NCI-H345 (cell line): Measurements from ENCODE around the gene H1-8.
"Not testable (repeated sequence)": the region's sequence is repeated elsewhere in the genome, so short reads cannot be mapped to it uniquely, and the experiment has no call there.

ENCODE experiments used
- DNase-seq: peaks from one replicate; lab custom pipeline; 2025; lab: John Stamatoyannopoulos, UW

Gene H1-8, protein sequence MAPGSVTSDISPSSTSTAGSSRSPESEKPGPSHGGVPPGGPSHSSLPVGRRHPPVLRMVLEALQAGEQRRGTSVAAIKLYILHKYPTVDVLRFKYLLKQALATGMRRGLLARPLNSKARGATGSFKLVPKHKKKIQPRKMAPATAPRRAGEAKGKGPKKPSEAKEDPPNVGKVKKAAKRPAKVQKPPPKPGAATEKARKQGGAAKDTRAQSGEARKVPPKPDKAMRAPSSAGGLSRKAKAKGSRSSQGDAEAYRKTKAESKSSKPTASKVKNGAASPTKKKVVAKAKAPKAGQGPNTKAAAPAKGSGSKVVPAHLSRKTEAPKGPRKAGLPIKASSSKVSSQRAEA

GRCh38 chr3:129543156-129543790 is at the start of gene H1-8:
TSS of gene H1-8 (plus strand) at chr3:129543175. CDS start at chr3:129543219, 44 bp downstream.
- DNase-seq: no peak

GRCh38 chr3:129493206-129493605 is 49.8 kb upstream of the H1-8 start:
- DNase-seq: no peak

- DNase-seq: not testable (repeated sequence)
Measured at GRCh38 chr3:129494499-129494898, 48.5 kb upstream of the H1-8 start.

- not testable (repeated sequence) for DNase-seq
Measured at GRCh38 chr3:129495006-129495639, 47.9 kb upstream of the H1-8 start.

DNA sequence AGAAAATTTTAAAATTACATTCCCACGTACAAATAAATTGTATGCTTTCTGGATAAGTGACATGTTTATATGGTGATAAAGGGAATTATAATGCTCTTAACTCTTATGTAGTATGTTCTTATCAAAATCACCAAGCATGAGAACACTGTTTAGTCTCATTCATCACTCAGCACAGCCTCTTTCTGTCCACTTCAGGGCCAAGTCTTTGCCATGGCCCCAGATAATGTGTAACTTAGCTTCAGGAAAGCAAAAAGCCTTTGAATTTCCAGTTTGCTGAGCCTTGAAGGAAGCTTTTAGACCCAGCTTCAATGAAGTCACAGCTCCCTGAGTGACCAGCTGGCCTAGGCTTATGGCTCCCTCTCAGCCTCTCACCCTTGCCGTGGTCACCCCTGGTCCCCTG is 45.1 kb upstream of the H1-8 start:
- not testable (repeated sequence) for DNase-seq

- DNase-seq: not testable (repeated sequence)
Measured at GRCh38 chr3:129498603-129499488, 44.1 kb upstream of the H1-8 start.

- DNase-seq: not testable (repeated sequence)
Measured at GRCh38 chr3:129499604-129500333, 43.2 kb upstream of the H1-8 start.

GRCh38 chr3:129500334-129500658 is 42.7 kb upstream of the H1-8 start:
- no peak for DNase-seq

- DNase-seq: no peak
Measured at GRCh38 chr3:129501630-129502029, 41.3 kb upstream of the H1-8 start.

GRCh38 chr3:129502641-129503408 is 40.1 kb upstream of the H1-8 start:
- peak; percentile 32 for DNase-seq

DNA sequence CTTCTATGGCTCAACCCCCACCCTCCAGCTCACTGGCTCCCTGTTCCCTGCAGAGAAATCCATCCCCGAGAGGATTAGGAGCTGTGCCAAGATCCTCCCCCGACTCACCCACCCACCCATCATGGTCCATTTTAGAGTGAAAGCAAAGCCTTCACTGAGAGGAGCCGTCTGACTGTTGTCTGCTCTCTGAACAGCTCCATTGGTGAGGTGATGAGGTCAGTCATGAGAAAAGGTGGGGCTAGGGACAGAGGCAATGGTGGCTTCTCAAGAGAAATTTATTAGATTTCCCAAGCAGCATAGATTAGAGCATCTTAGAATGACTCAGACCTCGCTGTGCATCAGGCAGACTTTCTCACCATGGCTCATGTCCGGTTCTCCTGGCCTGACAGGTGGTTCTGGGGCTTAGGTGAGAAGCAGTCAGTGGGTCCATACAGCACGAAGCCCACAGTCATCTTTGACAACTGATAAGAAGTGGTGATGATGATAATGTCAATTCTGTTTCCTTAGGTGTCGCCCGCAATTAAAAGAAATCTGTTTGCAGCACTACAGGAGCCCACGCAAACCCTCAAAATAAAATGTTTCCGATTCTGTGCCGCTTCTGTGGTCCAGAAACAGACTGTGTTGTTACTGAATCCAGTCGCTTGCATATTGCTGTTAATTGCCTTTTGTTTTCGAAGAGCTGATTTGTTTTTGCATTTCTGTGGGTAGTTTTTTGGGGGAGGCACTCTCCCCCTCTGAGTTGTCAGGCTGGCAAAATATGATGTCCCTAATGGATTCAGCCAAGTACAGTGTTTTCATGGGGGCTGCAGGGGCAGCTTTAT is 39.3 kb upstream of the H1-8 start:
- peak; percentile 32 for DNase-seq

DNA sequence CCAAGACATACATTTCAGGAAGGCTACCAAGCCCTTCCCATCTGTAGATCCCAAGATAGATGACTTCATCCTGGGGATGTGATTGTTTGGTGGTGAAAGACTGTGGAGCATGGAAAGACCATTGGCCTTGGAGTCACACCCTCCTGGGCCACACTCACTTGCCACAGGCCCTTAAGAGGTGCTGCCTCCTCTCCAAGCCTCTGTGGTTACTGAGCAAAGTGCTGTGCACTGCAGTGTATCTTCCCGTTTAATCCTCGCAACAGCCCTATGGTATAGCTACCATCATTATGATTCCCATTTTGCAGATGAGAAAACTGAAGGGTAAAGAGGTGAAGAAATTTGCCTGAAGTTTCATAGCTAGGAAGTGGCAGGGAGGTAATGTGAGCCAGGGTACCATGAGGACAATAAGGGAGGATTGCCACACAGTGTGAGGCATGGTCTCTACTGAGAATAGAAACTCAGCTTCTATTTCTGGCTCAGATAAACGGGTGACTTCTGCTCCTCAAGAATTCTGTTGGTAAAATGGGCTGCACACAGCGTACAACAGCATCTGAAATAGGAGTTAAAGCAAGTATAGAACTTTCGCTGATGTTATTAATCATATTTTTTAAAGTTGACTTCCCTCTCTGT is 38.4 kb upstream of the H1-8 start:
- DNase-seq: no peak

GRCh38 chr3:129505341-129505740 is 37.6 kb upstream of the H1-8 start:
- DNase-seq: no peak

- peak; percentile 32 for DNase-seq
Measured at GRCh38 chr3:129506231-129506742, 36.7 kb upstream of the H1-8 start.

DNA sequence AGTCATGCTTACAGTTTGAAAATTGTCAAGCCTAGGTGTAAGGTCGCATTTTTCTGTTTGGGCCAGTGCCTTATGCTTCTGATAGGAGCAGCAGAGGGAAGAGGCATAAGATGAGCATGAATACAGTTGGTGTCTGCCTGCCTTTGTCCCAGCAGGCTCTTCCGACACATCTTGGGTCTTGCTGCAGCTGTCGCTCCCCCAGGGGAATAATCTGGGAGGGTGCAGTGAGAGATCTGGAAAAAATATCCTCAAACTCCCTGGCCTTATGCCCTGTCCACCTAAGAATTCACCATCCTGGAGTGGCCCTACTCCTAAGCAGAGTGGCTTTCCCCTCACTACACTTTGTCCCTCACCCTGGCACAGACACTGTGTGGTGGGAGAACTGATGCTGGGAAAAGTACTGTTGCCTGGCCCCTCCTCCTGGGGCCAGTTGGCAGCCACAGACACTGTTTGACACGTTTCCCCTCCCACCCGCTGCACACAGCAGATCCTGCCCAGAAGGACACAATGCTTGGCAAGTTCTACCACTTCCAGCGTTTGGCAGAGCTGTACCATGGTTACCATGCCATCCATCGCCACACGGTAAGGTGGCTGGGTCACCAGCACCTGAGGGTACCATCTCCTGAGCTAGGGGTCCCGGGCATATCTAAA is 35.7 kb upstream of the H1-8 start:
- no peak for DNase-seq

- DNase-seq: no peak
Measured at GRCh38 chr3:129512595-129512994, 30.4 kb upstream of the H1-8 start.

DNA sequence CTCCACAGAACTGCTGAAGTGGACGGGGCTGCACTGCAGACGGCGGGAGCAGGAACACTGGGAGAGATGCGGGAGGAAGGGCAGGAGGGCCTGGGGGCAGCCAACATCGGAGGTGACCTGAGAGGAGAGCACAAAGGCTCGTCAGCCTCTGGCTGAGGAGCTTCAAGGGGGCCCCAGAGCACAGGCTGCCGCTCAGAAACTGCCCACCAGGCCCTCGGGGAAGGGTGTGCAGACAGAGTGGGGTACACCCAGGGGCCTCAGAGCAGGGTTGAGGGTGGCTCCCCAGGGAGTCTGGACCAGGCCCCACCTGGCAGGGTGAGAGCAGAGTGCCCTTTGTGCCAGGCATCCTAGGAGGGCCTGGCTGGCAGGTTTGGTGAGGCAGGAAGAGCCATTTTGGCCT is 29.3 kb upstream of the H1-8 start:
- no peak for DNase-seq

GRCh38 chr3:129514110-129514509 is 28.9 kb upstream of the H1-8 start:
- no peak for DNase-seq

DNA sequence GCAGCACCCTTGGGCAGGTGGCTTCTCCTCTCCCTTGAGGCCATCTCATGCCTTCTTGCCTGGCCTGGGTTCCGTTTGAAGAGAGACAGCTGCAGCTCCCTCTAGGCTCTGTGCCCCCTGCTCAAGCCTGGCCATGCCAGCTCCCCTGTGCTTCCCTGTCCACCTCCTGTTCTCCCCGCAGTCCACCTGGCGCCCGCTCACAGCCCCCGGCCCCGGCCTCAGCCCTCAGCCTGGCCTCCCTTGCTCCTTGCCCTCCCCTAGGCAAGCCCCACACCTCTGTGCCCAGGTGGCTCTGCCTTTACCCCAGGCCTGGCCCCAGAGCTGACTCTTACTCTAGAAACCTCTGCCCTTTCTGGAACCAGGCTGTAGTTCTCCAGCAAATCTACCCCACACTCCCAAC is 28.4 kb upstream of the H1-8 start:
- no peak for DNase-seq
